Fibroblast of skin of right quadriceps (primary cell): ENCODE results near the gene HECW1.
A peak's percentile ranks its signal among the peaks of the same experiment; 100 is the strongest.

Source experiments
- DNase-seq: peaks from one replicate; pipeline ENCODE4 v3.0.0-alpha.2; 2013

The HECW1 gene

DNA sequence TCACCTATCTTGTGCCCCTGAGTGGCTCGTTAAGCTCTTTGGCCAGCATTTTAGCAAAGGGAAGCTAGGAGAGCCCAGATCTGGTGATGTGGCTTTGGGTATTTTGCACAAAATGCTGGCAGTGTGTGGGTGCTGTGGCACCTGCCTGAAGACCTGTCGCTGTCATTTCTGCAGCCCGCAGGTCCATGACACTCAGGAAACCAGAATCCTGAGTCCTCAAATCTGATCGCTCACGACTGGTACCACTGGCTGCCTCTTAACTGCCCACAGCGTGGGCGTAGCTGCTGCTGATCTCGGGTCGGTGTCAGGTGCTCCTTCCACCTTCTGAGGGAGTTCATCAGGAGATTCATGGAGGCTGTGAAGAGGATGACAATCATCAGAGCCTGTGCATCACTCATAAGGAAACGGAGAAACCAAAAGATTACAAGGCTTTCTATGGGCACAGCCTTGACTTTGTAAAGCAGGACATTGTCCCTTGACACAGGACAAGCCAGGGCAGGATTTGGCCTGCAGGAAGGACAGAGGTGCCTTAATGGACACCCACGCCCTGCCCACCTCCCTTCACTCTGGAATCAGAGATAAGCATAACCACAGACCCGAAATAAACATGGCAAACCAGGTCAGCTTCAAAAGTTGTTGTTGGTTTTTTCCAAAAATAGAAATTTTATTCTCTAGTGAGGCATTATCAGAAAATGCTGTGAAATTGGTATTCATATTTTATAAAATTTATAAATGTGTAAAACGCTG, 399.5 kb downstream of the HECW1 start:
- DNase-seq, result no peak

- DNase-seq, result no peak
These were observed 400.8 kb downstream of the HECW1 start for GRCh38 chr7:43513251-43513650.

DNA sequence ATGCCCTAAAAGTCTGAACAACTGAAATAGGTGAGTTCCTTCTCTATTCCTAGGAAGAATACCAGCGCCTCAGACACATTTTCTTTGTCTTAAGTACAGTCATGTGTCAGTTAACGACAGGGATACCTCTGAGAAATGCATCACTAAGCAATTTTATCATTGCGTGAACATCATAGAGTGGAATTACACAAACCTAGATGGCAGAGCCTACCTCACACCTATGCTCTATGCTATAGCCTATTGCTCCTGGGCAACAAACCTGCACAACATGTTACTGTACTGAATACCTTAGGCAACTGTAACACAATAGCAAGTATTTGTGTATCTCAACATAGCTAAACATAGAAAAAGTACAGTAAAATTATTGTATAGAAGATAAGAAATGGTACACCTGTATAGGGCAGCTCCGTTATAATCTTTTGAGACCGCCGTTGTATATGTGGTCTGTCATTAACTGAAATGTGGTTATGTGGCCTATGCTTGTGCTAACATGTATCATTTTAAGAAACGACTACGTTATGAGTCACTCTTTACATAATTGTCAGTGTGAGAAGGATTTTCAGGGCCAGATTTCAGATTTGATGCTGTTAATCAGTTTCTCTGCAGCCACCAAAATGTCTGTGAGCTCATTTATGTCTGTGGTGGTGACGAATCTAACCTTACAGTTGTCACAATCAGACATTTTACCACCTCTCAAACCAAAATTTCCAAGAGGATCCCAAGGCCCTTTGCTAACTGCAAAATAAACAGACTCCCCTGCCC, 404.3 kb downstream of the HECW1 start:
- DNase-seq, result peak; percentile 65

DNA sequence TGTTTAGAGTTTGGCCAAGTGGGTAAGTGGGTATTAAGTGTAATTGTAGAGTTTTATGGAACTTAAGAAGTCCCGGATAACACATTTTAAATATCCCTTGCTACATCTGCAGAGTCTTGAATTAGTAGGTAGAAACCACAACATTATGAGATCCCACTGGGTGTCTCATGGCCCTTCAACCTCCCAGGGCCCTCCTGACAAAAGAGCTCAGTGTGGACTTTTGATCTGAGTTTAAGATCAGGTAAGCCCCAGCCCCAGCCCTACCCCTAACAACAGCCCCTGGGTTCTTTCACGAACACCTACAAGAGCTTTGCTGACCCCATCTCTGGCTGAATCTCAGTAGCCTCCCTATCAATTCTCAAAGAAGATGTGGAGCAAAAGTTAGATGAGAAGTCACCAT, 405.0 kb downstream of the HECW1 start:
- no peak for DNase-seq

DNA sequence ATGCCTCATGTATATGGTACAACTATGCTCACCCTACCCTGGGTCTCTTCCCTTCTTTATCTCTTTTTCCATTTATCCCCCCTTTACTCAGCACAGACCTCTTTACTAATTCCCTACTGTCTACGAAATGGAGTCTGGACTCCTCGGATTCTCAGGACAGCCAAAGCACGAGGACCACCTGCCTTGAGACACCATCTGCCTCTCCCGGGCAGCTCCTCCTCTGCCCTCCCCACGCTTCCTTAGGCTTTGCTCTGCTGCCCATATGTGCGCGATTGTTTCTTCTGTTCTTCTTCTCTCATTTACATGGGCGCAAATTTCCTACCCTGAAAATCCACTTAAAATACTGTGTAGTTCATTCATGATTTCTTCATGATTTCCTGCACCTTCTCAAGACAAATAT, 407.8 kb downstream of the HECW1 start:
- DNase-seq, result no peak

- DNase-seq, result peak; percentile 74
These were observed 410.1 kb downstream of the HECW1 start for GRCh38 chr7:43522406-43523156.

DNA sequence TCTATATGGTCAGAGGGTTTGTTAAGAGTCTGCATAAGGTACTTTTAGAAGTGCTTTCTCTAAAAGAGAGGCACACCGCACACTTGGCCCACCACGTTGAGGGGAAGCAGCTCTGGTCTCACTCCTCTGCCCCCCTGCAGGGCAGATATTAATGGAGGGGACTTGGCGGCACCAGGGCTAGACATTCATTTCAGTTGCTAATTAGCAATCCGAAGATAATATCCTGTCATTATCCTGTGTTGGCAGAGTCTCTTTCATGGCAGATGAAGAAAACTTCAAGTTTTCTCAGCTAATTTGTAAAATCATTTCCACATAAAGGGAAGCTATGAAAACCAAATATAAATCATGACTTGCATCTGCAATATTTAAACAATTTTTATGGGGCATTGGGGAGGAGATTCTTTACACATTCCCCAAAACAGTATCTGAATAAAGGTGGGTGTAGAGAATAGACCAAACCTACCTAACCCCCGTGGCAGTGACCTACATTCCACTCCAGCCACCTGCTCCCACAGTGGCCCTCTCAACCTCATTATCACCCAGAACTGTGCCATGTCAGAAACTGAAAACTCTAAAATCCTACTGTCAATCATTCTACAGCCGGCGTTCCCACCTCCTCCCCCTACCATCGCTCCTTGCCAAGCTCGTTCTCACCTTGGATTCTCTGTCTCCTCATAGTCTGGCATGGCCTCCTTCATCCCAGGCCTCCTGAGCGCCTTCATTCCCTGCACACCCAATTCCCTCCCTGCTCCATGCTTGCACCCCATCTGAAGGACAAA, 416.3 kb downstream of the HECW1 start:
- no peak for DNase-seq

GRCh38 chr7:43530553-43531410, 418.3 kb downstream of the HECW1 start:
- DNase-seq, result no peak

DNA sequence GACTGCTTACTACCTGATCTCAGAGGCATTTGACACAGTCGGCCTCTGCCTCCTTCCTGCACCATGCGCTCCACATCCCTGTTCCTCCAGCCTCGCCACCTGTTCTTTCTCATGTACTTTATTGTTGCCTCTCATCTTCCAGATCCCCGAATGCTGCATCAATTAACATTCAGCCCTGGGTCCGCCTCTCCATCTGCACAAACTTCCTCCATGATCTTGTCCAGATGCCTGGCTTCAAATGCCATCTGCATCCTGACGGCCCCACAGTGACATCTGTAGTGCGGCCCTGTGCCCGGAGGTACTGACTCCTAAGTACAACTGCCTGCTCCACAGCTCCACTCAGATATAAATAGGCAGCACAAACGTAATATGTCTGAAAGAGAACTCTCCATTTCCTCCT, 419.3 kb downstream of the HECW1 start:
- no peak for DNase-seq

DNA sequence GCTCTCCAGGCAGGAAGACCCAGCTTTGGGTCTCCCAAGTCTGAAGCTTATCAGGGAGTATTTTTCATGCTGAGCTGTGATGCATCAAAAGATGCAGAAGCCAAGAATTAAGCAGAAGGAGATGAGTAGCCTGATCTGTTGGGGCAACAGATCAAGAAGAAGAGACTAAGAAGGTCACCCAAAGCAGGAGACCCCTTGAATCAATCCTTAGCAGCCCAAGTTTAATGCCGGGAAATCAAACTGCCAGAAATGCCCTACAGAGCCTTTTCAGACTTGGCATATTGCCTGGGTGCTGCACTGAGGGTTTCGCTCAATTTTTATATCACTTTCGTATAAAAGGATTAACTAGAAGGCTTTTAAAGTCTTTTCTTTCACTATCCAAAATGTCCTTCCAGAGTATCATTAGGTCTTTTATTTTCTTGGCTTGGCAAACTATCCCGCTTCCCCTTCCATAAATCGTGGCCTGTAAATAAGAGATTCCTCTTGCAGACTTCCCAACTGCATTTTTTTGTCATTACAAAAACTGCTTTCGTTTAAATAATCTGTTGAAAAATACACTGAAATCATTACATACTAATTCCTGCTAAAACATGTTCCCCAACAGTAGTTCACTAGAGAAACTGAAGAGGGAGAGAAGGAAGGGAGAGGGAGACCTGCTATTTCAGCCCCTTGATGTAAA, 421.5 kb downstream of the HECW1 start:
- DNase-seq, result peak; percentile 86

GRCh38 chr7:43535031-43535451, 422.6 kb downstream of the HECW1 start:
- peak; percentile 85 for DNase-seq

GRCh38 chr7:43535810-43536585, 423.6 kb downstream of the HECW1 start:
- peak; percentile 96 for DNase-seq

DNA sequence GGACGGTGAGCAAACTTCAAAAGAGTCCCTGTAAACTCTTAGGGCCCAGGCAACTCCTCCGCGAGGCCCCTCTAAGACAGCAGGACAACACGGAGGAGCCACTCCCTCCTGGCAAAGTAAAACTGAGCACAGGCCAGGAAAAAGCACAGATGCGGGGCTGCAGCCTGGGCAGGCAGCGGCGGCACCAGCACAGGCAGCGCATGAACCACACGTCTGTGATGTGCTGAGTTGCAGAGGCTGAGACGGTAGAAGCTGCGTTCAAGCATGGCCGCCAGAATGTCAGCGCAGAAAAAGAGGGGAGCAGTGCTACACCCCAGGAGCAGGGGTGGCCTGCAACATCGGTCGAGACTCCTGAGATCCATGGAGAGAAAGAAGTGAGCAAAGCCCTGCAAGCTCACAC, 424.3 kb downstream of the HECW1 start:
- DNase-seq, result no peak

- DNase-seq, result peak; percentile 31
These were observed 425.4 kb downstream of the HECW1 start for GRCh38 chr7:43537765-43538403.

GRCh38 chr7:43538404-43538771, 425.9 kb downstream of the HECW1 start:
- no peak for DNase-seq

DNA sequence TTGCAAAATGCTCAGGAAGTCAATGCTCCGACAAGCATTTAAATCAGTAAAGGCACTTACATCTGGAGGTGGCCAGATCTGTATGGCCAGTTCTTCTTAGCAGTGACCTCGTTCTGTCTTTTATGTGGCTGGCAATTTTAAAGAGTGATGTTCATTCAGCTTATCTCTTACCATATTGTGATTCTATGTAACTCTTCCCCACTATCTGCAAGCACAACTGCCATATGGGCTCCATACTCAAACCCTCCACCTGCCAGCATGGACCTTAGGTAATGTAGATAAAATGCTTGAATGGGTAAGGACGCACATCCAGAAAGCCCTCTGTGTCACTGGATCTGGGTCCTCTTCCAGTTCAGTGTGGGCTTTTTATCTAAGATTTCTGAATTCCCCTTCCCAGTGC, 428.0 kb downstream of the HECW1 start:
- DNase-seq, result no peak

- DNase-seq, result no peak
These were observed 430.3 kb downstream of the HECW1 start for GRCh38 chr7:43542716-43543115.

DNA sequence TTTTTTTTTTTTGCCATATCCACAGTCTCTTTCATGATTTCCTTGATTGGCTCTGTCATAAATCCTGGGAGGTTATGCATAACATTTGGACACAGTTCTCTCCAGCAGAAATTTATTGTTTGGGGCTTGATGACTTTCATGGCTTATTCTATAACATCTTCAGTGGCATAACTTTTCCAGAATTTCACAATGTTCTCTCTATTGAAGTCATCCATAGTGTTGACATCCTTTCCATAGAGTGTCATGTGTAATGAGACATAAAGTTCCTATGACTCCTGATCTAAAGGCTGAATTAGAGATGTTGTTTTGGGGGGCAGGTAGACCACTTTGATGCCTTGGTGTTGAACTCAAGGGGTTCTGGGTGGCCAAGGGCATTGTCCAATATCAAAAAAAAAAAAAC, 433.8 kb downstream of the HECW1 start:
- no peak for DNase-seq

DNA sequence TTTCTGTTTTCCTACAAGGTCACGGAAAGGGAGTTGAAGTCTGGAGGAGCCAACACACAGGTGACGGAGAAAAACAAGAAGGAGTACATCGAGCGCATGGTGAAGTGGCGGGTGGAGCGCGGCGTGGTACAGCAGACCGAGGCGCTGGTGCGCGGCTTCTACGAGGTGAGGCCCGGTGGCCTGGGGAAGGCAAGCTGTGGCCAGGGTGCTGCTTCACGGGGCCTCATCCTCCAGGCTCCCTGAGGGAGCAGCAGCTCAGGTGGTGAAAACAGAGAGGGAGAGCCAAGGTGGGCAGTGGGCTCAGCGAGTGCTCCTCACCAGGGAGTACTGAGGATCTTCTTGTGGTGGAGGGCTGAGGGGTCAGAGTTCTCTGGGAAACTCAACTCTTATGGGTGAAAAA, 438.0 kb downstream of the HECW1 start:
- DNase-seq, result no peak

GRCh38 chr7:43552122-43552521, 439.7 kb downstream of the HECW1 start:
- no peak for DNase-seq
